ENCODE results near the gene TMIGD3.

TMIGD3 gene

GRCh38 chr1:111474521-111474920, 28.9 kb downstream of the TMIGD3 start:
- DNase-seq = no peak

DNA sequence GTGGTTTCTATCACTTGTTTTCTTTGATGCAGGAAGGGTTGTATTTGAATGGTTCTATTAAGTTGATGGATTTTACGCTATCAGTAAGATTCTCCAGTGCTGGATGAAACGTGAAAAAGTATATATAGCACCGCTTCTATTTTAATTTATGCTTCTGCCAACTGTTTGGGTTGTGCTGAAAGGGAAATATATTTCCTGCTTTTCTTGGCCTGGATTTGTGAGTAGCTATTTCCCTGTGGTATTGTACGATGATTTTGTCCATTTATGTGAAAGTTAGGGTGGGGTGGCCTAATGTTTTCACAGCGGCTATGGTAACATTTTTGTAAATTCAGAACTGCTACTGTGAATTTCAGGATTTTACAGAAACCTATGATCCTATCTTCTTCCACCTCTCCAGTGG, 29.3 kb downstream of the TMIGD3 start:
- DNase-seq = no peak

DNA sequence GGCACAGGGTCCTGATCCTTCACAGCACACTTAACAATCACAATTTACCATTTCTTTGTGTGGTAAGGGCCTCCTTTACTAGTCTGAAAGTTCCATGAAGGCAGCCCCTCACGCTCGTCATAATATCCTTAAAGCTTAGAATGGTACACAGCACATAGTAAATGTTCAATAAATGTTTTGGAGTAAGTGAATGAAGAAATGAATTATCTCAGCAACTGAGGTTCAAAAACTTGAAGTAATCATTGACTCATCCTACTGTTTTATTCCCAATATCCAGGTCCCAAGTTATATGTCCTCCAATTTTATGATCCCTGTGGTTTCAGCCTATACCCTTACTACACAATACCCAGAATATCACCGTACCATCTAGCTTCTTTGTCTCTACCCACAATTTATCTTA, 31.9 kb downstream of the TMIGD3 start:
- DNase-seq = no peak

DNA sequence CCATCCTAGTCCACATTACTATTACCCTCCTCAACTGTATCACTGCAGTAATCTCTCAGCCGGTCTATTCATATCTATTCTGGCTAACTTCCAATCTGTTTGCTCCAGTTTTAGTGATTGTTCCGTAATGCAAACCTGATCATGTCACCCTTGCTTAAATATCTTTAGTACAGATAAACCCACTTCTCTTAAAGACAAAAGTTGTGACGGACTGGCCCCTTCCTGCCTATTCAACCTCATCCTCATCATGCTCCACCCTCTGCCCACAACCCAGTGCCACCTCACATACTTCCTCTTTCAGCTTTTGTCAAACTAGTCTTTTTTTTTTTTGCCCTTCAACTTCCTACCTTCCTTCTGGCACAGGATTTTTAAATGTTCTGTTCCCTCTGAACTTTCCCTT, 32.4 kb downstream of the TMIGD3 start:
- DNase-seq = peak; percentile 58

GRCh38 chr1:111470596-111470995, 32.8 kb downstream of the TMIGD3 start:
- DNase-seq = no peak

- DNase-seq = no peak
Measured at GRCh38 chr1:111469539-111469938, 33.9 kb downstream of the TMIGD3 start.

DNA sequence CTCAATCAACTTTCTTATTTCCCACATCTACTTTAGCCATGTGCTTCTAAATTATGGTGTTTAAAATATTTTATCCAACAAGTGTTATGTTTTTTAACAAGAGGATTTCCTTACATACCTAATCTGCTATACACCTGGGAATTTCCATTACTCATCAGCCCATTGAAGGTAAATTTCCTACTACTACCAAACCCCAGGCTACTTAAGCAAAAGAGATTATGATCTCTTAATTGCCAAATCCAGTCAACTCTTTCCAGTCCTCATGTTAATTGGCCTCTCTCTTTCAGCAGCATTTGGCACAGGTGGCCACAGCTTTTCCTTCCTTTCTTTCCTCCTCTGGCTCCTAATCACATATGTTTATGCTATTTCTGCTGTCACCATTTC, 34.7 kb downstream of the TMIGD3 start:
- no peak for DNase-seq

- no peak for DNase-seq
Measured at GRCh38 chr1:111467865-111468716, 35.3 kb downstream of the TMIGD3 start.

- DNase-seq = no peak
Measured at GRCh38 chr1:111466480-111466879, 37.0 kb downstream of the TMIGD3 start.

GRCh38 chr1:111465754-111466153, 37.7 kb downstream of the TMIGD3 start:
- DNase-seq = no peak

- no peak for DNase-seq
Measured at GRCh38 chr1:111463029-111463683, 40.3 kb downstream of the TMIGD3 start.

DNA sequence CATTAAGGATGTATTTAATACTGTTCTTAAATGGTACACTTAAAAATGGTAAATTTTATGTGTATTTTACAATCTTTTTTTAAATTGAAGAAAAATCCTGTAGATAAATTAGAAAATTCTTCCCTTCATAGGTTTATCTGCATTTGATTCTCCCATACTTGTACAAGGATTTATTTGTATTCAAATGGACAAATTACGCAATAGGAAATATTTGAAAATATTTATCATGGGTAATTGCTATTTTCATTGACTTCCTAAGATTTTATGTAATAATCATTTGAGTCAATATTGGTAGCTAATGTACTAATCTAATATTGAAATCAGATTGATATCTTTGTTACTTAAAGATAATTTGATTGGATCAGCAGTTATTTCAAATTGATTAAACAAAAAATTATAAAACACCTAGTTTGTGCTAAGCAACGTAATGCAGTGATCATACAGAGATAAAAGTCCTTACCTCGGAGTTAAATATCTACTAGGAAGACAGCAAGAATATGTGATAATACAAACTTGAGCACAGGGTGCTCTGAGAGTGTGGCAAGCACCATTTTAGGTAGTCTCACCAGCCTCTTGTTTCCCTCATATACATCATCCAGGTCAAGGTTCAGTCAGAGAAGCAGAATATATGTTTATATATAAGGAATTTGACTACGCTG, 40.9 kb downstream of the TMIGD3 start:
- DNase-seq = no peak

DNA sequence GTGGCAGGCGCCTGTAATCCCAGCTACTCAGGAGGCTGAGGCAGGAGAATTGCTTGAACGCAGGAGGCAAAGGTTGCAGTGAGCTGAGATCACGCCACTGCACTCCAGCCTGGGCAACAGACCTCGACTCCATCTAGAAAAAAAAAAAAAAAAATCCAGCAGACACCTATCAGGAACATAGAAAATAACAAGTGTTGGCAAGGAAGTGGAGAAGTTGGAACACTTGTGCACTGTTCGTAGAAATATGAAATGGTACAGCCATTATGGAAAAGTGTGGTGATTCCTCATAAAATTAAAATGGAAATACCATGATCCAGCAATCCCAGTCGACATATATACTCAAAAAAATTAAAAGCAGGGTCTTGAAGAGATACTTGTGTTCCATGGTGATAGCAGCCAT, 41.7 kb downstream of the TMIGD3 start:
- DNase-seq = no peak

DNA sequence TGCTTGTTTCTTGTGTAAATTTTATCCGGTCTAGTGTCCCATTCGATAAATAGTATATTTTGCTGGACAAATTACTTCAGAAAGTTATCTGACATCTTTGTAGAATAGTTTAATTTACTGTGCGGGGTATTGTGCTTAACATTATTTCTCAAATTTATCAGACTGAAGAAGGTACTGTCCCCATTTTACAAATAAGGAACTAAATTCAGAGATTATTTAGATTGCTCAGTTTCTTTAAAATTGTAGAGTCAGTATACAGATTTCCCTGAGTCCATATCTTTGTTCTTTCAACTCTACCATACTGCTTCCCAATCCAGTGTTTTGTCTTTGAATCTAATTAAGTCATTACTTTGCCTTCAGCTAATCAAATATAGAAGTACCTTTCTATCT, 47.8 kb downstream of the TMIGD3 start:
- no peak for DNase-seq

- DNase-seq = no peak
Measured at GRCh38 chr1:111454859-111455641, 48.4 kb downstream of the TMIGD3 start.

DNA sequence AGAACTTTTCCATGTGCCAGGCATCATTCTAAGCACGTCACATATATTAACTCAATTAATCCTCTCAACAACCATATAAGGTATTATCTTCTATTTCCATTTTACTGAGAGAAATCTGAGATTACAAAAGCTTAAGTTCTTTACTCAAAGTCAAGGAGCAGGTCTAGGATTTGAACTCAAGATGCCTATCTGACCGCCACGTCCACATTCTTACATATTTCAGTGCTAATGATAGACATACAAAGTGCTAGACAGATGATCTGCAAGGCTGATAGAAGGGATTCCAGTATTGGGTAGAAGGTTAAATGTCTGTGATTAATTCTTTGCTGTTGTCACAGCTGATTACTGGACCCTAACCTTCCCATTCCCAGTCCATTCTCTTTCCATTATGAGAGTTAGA, 49.7 kb downstream of the TMIGD3 start:
- DNase-seq = no peak

- no peak for DNase-seq
Measured at GRCh38 chr1:111452581-111452980, 50.9 kb downstream of the TMIGD3 start.

- no peak for DNase-seq
Measured at GRCh38 chr1:111450185-111450584, 53.2 kb downstream of the TMIGD3 start.

DNA sequence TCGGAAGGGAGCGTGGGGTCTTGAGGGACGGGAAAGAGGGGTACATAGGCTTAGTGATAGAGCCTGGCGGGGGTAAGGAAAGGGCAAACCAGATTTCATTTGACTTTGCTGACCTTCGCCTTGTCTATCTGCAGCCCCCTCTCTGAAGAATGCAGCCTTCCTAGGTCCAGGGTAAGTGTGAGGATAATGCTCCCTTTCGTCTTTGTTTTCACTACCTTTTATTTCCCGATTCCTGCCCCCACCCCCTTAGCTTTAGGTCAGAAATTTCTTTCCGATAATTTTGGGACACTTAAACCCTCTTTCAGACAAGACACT, 53.8 kb downstream of the TMIGD3 start:
- DNase-seq = no peak

GRCh38 chr1:111448918-111449702, 54.3 kb downstream of the TMIGD3 start, which contains the start of the genes ATP5PB and WDR77:
Gene ATP5PB (plus strand): TSS chr1:111449464. CDS start chr1:111449542, 78 bp downstream.
Gene WDR77 (minus strand): TSS chr1:111449256. CDS start chr1:111449169, 87 bp downstream.
- peak; percentile 98 for DNase-seq

- DNase-seq = no peak
Measured at GRCh38 chr1:111448482-111448917, 54.9 kb downstream of the TMIGD3 start.

Data from femur (tissue), 1 donor.